GM21576 (cell line): ENCODE measurements around the gene PRC1.
A peak's percentile ranks its signal among the peaks of the same experiment; 100 is the strongest.
"Not testable (repeated sequence)": the region's sequence is repeated elsewhere in the genome, so short reads cannot be mapped to it uniquely, and the experiment has no call there.

ENCODE experiments used
- ATAC-seq: cut with Tn5 transposase; IDR thresholded peaks from one replicate; pipeline ENCODE4 v1.9.1; 2021; ENCODE audit warnings: mild to moderate bottlenecking, moderate library complexity; ENCODE audit not compliant: unreplicated experiment

PRC1 gene, protein sequence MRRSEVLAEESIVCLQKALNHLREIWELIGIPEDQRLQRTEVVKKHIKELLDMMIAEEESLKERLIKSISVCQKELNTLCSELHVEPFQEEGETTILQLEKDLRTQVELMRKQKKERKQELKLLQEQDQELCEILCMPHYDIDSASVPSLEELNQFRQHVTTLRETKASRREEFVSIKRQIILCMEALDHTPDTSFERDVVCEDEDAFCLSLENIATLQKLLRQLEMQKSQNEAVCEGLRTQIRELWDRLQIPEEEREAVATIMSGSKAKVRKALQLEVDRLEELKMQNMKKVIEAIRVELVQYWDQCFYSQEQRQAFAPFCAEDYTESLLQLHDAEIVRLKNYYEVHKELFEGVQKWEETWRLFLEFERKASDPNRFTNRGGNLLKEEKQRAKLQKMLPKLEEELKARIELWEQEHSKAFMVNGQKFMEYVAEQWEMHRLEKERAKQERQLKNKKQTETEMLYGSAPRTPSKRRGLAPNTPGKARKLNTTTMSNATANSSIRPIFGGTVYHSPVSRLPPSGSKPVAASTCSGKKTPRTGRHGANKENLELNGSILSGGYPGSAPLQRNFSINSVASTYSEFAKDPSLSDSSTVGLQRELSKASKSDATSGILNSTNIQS

DNA sequence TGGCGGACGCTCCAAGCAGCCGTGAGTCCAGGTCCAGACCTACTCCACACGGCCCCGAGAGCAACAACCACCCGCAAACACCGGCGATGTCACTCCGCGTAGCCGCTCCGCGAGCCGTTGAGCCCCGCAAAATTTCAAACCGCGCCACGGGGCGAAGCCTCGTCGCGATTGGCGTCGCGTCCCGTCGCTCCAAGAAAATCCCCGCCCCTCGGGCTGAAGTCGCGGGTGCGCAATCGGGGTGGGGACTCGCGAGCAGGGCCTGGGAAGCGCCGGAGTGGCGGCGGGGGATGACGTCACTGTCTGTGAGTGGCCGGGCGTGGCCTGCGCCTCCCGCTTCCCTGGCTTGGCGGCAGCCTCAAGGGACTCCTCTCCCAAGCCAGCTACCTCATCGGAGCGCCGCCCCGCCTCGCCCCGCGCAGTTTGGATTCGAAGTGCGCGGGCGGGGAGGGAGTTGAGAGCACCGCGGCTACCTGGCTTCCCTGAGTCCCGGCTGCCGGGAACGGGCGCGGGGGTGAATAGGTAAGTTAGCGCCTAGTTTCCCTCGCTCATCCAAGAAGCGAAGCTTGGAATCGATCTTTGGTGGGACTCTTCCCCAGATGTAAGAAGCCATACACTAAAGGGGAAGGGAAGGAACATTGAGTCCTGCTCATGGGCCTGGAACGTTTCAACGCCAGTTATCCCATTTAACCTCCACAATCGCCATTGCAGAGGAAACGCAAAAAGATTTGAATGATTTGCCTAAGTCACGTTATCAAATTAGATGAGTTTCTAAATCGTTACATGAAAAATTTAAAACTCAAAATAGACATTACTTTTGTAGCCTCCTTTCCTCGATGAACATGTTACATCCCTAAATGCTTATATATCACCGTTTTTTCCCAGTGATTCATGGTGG is at the start of gene PRC1:
TSS of gene PRC1 (minus strand) at position 119 of the 895 bp plus-strand sequence. CDS start at position 1, 118 bp downstream.
- peak; percentile 93 for ATAC-seq

DNA sequence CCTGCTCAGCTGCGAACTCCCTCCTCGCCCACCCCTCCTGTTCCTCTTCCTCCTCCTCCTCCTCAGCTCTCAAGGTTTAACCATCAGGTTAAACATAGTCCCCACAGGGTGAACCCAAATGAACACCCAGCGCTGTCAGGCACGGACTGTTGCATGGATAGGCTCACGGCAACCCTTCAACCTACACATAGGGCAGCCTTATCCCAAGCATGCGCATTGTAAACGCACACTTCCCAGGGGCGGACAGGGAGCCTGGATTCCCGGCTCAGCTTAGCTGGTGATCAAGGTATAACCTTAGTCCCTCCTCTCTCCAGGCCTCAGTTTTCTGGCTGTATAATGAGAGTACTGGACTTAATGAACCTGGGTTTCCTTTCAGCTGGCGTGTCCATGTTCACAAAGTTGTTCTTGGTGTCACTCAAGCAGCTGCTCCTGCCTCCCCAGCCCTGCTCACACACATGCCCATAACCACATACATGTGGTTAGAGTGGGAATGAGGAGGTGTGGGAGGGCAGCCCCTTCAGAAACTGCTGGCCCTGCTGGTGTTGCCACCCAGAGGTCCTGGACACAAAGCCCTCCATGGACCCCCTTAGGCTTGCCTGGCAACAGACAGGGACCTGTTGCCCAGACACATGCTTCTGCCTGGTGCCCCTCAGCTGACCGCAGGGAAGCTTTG is 49.0 kb upstream of the PRC1 start:
- no peak for ATAC-seq

DNA sequence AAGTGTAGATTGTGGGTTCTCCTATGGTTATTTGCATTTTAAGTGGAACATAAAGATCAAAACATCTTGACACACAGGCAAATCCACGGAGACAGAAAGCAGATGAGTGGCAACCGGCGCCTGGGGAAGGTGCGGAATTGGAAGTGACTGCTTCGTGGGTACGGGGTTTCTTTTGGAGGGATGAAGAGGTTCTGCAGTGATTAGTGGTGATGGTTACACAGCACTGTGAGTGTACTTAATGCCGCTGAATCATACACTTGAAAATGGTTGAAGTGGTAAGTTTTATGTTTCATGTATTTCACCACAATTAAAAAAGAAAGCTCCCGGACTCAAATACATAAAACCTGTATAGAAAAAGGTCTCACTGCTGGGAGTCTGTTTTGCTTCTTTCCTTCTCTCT is 46.5 kb upstream of the PRC1 start:
- ATAC-seq = no peak

DNA sequence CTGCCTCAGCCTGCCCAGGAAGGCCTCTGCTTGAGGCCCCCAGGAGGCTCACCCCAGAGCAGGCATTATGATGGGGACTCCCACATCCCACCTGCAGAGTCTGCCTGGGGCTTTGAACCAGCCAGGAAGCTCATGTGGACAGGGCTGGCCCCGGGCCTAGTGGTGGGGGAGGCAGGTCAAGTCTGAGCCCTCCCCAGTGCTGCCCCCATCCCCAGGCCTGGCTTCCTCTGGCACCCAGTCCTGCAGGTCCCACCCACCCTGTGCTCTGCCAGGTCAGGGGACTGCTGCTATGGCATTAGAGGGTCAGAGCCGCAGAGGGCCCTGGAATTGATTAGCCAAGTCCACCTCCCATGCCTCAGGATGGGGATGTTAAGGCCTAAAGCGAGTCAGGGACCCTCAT is 45.7 kb upstream of the PRC1 start:
- no peak for ATAC-seq

DNA sequence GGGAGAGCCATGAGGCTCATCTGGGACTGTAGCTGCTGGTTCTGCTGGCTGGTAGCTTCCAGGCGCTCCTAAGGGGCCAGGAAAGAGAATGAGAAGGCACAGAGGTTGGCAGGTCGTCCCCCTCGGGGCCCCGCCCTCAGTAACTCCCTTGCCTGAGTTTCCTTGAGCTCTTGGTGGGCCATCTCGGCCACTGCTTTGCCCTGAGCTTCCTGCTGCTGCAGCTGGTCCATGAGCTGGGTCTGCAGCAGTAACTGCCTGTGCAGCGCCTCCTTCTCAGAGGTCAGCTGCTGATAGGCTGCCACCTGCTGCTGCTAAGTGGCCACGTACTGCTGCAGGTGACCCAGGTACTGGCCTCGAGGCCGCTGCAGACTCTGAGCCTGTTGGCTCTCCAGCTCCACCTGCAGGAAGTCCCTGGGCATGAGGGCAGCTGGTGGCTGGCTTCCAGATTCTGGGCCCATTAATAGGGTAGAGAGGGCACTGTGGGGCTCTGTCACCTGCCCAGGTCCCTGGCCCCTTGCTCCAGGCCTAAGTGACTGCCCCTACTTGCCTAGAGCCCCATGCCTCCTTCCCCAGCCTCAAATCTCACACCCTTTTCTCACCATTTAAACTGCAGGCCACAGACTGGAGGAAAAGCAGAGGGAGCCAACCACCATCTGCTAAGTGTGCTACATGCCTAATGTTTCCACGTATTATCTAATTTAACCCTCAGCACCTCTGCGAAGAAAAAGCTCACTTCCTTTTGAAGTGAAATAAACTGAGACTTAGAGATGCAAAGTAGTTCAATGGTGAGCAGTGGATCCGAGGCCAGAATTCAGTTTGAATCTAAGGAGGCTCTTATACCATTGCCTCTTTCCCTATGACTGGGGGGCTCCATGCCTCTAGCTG is 38.8 kb upstream of the PRC1 start:
- ATAC-seq = peak; percentile 56

DNA sequence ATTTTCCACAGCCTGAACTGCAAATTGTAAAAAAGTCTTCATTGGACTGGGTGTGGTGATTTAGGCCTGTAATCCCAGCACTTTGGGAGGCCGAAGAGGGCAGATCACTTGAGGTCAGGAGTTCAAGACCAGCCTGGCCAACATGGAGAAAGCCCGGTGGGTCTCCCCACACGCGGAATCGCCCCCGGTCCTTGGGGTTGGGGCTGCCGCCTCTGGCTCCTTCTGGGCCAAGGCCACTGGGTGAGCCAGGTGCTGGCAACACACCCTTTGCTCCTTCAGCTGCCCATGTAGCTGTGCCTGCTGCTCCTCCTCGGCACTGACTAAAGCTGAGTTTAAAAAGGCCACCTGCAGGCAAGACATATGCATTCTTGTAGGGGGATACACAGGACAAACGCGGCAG is 37.5 kb upstream of the PRC1 start:
- ATAC-seq = no peak

DNA sequence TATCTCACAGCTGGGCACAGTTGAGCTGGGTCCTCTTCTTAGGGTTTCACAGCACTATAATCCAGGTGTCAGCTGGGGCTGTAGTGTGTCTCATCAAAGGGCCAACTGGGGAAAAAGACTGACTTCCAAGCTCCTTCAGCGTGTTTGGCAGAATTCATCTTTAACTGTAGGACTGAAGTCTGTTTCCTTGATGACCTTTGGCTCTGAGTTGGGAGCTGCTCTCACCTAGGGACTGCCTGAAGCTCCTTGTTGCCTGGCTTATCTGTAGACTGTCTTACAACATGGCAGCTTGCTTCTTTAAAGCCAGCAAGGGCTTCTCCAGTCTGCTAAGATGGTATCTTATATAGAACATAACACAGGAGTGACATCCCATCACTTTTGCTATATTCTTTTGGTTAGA is 33.3 kb upstream of the PRC1 start:
- no peak for ATAC-seq

DNA sequence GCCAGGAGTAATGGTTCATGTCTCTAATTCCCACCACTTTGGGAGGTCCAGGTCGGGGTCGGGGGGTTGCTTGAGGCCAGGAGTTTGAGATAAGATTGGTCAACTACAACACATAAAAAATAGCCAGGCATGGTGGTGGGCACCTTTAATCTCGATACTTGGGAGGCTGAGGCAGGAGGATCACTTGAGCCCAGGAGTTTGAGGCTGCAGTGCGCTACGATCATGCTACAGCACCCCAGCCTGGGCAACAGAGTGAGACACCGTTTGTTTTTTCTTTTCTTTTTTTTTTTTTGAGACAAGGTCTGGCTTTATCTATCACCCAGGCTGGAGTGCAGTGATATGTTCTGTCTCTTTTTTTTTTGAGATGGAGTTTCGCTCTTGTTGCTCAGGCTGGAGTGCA is 29.4 kb upstream of the PRC1 start:
- ATAC-seq = no peak

DNA sequence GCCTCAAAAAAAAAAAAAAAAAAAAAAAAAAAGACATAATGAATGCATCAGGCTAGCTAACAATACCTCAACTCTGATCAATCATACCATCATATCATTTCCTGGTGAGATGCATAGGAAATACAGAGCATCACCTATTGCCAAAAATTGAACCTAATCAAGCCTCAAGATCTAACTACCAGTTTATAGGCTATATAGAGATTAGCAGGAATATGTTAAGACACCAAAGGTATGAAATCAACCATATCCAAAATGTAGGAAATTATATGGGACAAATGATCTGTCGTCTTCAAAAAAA is 28.4 kb upstream of the PRC1 start:
- ATAC-seq = peak; percentile 16

DNA sequence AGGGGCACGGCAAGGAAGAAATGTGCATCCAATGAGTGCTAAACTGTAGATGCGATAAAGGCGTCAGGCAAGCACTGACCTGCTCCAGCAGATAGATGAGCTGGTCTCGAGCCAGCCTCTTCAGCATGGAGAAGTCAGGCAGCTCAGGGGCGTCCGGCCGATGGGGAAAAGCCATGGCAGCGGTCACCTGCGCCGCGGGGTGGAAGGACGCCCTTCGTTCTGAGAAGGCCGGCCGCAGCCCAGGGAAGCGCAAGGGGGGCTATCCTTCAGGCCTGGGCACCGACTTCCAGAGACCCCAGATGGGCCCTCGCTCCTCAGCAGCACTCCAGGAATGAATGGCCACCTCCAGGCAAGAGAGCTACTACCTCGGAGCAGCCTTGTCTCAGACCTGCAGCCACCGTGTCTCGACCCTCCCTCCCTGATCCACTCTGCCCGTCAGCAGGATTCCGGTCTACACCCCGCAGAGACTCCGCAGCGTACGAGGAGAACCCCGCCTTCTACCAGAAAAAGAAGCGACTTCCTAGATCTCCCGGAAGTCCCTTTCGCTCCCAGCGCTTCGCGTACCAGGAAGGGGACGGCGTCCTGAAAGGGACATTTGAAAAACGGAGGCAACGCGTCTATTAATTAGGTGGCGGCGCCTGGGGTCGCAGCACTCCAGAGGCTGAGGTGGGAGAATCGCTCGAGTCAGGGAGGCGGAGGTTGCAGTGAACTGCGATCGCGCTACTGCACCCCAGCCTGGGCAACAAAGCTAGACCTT is 27.9 kb upstream of the PRC1 start, which contains the start of gene VPS33B:
TSS of gene VPS33B (minus strand) at position 520 of the 757 bp plus-strand sequence. CDS start at position 175, 345 bp downstream.
- peak; percentile 73 for ATAC-seq

DNA sequence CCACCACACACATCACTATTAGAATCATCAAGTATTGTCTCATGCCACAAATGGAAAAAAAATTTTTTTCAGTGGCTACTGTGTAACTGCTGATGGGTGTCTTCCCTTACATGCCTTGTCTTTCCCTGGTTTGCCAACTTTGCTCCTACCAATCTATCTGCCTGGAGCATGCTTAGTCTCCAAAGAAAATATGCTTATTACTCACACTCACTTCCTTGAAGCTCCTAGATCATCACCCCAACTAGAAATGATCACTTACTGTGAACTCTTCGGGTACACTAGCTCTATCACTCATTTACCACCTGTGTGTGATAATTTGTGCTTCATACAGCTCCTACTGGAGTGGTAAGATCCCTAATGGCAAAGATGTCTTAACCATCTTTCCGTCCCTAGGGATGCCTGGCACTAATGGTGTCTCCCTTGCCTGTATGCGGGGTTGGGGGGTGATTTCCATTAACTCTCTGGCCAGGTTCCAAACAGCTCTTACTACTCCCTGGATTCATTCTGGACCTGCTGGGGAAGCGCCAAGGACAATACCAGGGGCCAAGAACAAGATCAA is 27.3 kb upstream of the PRC1 start:
- no peak for ATAC-seq

DNA sequence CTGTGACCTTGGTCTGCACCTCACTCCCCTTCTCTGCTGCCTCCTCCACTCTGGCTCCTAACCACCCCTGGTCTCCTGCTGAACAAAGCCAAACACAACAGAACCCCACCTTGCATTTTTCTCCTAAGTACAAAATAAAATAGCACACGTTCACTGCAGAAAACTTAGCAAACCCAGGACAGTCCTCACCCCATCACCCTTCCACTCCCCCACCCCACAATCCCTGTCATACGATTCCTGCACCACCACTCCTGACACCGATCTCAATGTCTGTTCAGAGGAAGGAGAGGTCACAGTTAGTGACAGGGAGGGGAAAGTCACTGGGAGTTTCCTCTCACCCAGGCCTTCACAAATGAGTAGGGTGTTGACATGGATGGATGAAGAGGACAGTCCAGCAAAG is 23.8 kb upstream of the PRC1 start:
- ATAC-seq = no peak

DNA sequence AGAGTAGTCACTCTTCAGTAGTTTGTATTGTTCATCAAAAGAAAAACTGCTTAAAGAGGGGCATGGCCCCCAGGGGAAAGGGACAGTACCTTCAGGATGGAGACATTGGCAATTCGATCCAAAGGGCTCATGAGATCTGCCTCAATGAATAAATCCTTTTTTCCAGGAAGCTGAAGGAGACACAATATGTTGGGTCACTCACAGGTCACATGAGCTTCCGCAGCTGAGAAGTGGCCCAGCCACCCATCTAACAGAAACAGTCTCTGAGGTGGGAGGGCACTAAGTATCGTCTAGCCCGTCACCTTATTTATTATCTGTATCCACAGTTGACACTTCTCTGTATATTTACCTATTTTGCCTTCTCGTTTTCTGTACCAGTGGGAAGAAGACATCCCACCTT is 23.4 kb upstream of the PRC1 start:
- ATAC-seq = no peak

DNA sequence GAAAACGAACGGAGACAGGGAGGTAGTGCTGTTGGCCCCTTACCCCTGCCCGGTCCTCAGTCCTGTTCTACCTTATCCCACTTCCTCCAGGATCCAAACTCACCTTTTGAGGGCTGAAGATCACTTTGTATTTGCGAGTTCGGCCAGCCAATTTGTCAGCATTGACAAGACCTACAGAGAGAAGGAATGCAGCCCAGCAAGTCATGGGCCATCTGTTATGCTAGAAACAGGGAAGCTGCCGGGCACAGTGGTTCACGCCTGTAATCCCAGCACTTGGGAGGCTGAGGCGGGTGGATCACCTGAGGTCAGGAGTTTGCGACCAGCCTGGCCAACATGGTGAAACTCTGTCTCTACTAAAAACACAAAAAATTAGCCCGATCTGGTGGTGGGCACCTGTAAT is 19.4 kb upstream of the PRC1 start:
- ATAC-seq = not testable (repeated sequence)

DNA sequence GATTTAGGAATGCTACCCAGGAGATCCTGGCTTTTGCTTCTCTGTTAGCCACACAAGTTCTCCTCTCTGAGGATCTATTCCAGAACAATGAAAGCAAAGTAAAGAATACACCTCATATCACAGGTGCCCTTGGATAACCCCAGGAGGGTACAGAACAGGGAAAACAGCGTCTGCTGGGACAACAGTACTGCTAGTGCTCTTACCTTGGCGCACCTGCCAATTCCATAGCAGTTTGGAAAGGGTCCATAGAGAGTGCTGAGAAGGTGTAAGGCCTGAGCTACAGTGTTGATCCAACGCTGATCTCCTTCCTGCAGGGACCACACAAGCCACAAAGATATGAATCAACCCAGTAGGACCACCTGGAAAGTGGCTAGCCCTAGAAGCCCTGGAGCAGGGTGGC is 12.9 kb upstream of the PRC1 start:
- no peak for ATAC-seq

DNA sequence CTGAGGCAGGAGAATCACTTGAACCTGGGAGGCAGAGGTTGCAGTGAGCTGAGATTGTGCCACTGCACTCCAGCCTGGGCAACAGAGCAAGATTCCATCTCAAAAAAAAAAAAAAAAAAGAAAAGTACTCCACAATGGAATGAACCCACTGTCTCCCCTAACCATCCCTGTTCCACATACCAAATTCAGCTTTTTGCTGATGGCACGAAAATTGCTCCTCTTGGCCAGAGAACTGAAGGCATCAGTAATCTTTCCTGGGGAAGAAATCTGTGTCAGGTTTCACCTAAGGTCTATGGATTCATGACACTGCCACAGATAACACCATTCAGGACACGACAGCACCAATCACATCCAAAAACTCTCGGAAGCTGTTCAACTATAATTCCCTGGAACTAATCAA is 6.9 kb upstream of the PRC1 start:
- no peak for ATAC-seq

DNA sequence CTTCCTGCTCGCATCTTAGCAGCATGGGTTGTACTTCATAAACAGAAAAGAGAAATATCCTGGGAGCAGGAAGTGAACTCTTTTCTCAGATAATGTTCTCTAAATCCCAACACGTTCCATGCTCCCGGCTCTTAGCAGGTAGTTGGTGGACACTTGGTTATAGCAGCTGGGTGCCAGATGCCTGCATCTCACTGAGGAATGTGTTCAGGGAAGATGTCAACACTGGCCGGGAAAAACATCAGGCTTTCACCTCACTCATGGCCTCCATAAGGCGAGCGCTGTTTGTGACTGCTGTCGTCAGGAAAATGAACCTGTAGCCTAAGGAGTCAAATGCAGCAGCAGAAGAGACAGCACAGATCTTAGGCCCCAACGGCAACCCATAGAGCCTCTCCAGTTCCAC is 4.4 kb upstream of the PRC1 start:
- ATAC-seq = no peak

DNA sequence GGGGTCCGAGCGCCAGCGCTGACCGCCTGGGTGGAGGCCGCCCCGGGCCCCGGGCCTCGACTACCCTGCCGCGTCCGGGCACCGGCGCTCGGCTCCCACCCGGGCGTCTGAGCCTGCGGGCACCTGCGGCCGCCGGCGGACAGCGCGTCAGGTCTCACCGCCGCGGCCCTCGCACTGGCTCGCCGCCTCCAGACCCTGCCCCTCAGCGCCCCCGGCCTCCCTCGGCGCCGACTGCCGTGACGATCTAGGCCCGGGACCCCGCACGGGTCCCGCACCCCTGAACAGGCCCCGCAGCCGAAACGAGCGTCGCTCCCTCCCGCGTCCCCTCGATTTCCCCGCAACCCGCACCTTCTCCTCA is 297 bp downstream of the PRC1 start:
- ATAC-seq = peak; percentile 17

DNA sequence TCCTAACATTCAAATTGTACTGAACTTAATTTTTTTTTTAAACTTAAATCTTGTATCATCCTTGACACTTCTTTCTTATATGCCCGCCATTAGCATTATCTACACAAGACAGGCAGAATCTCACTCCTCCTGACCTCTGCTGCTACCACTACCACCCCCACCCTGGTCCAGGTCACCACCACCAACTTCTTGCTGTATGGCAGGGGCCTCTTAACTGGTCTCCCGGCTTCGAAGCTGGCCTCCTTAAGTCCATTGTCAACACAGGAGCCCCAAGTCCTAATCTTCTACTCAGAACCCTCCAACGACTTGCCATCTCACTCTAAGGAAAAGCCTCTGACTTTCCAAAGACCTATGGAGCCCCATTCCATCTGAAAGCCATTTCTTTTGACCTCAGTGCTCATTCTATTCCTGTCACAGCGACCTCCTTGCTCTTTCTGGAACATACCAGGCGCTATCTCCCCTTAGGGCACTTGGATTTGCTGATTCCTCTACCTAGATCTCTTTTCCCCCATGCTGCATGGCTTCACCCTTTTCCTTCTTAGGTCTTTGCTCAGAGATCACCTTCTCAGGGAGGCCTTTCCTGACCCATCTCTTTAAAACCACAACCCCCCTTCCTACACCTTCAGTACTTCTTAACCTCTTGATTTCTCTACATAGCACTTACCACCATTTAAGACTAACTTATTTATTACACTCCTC is 2.6 kb downstream of the PRC1 start:
- no peak for ATAC-seq
